Right lobe of liver (tissue), 6 donors: ENCODE data around the gene INPP4A. TPM values are rescaled to one million over a fixed set of nuclear protein-coding genes. Genes with fewer than 3 reads are reported as not detected.

ENCODE experiments used
- ATAC-seq, 4 donors: fragments of 200-7000 bp; cut with Tn5 transposase; one replicate each; pipeline ENCODE4 v1.9.1; 2020; ENCODE audit warnings: mild to moderate bottlenecking in 4 of 4, moderate library complexity in 4 of 4
- DNase-seq, 3 donors: peaks; one replicate each; pipeline ENCODE4 v3.0.0-alpha.2; 2020
- H3K27ac ChIP-seq, 3 donors: fragments of 200-600 bp; one replicate each; pipeline ENCODE4 v1.8.0; 2022
- H3K27me3 ChIP-seq, 2 donors: fragments of 200-600 bp; one replicate each; pipeline ENCODE4 v1.8.0; 2022
- H3K36me3 ChIP-seq, 4 donors: fragments of 200-600 bp; sonication (generic) in 1 of 4; one replicate each; pipeline versions ENCODE4 v1.5.1 to v1.8.0; 2017 to 2022; ENCODE audit warnings: control low read depth in 1 of 4
- H3K4me1 ChIP-seq, 4 donors: fragments of 200-600 bp; sonication (generic) in 1 of 4; one replicate each; pipeline versions ENCODE4 v1.5.1 to v1.8.0; 2017 to 2022; ENCODE audit warnings: control low read depth in 1 of 4
- H3K4me3 ChIP-seq, 3 donors: fragments of 200-600 bp; one replicate each; pipeline ENCODE4 v1.8.0; 2022
- H3K9me3 ChIP-seq, 4 donors: fragments of 200-600 bp; sonication (generic) in 1 of 4; one replicate each; pipeline versions ENCODE4 v1.5.1 to v1.8.0; 2017 to 2022; ENCODE audit warnings: control low read depth in 1 of 4
- CTCF ChIP-seq, 4 donors: fragments of 200-600 bp in 3 of 4; fragments of 450-650 bp in 1 of 4; IDR thresholded peaks; one replicate each; pipeline versions ENCODE4 v1.5.1 to v1.8.0; 2016 to 2022; ENCODE audit warnings: antibody characterized with exemption in 4 of 4, mild to moderate bottlenecking in 2 of 4
- POLR2A ChIP-seq: fragments of 450-650 bp; IDR thresholded peaks from one replicate; pipeline ENCODE4 v1.6.1; 2017; ENCODE audit warnings: antibody characterized with exemption, mild to moderate bottlenecking
- WGBS: methylation state at CpG from one replicate; pipeline ENCODE4 v1.1.6; 2018; ENCODE audit warnings: low coverage, low lambda C conversion rate; ENCODE audit not compliant: insufficient coverage; ENCODE audit errors: missing lambda C conversion rate; 5-methylcytosine and 5-hydroxymethylcytosine counted together
- intact Hi-C, 2 donors: fragments of 100-400 bp; cut with DNase I; formaldehyde crosslinking; loops; one replicate each; pipeline versions ENCODE4 v1.11.2 to v1.14.1; 2022
- total RNA-seq, 6 experiments: library from RNA; depleted of rRNA in 2 of 6; stranded (reverse); fragments of >200 nt in 2 of 6; fragmentation: NEBNext Ultra II Directional in 3 of 6; extraction: Animal tissue kit (Norgen Biotek cat#: 25700) in 3 of 6; gene quantifications; one replicate each; pipeline versions ENCODE4 v1.1.0 to v1.2.4, GENCODE V29; 2016 to 2023
- donor health status: DM: no; HTN: yes; CAD: no.
- donor health status: DM: no; HTN: no; CAD: no.
- donor health status: DM: no; HTN: no; CAD: no.
- donor health status: DM: no; HTN: yes; CAD: no.
- donor health status: DM: no; HTN: yes; CAD: no.

The INPP4A gene
- total RNA-seq, 6 experiments from 2014 or later, result 6.5 to 10.4 (median 8.0) TPM

- no peak overlapping the region for H3K27ac ChIP-seq
- ATAC-seq (no peak), DNase-seq (no peak)
- TF ChIP-seq POLR2A (no peak), CTCF (IDR thresholded peaks at IDR 0.05) (no peak)
- H3K27me3 ChIP-seq, result no peaks in the 10 kb centered on the region
- H3K9me3 ChIP-seq, result no peaks in the 10 kb centered on the region
- intact Hi-C loops, result no loop called here
- H3K4me1 ChIP-seq, result no peaks in the 10 kb centered on the region
- H3K36me3 ChIP-seq, result peaks cover 0 to 11% (median 1%) of the 10 kb centered on the region in 4 donors
- H3K4me3 ChIP-seq, result no peak overlapping the region
- WGBS, result 97% methylated on average over 4 of the region's 9 CpGs
Measured at GRCh38 chr2:98578231-98578630, 133.6 kb downstream of the INPP4A start.

- DNase-seq, result no peak
- intact Hi-C loops, result no loop called here
- H3K27ac ChIP-seq, result no peak overlapping the region
- no peaks in the 10 kb centered on the region for H3K27me3 ChIP-seq
- H3K4me3 ChIP-seq, result no peak overlapping the region
- ATAC-seq, result no peak
- TF ChIP-seq CTCF (IDR thresholded peaks at IDR 0.05), result no peak
- TF ChIP-seq POLR2A, result no peak
- peaks cover 0 to 4% (median 0%) of the 10 kb centered on the region in 4 donors for H3K4me1 ChIP-seq
- peaks cover 0 to 7% (median 1%) of the 10 kb centered on the region in 4 donors for H3K36me3 ChIP-seq
- no peaks in the 10 kb centered on the region for H3K9me3 ChIP-seq
- WGBS, result 100% methylated on average over 2 of the region's 7 CpGs
Measured at GRCh38 chr2:98579926-98580325, 135.3 kb downstream of the INPP4A start.

GRCh38 chr2:98580656-98581284, 136.1 kb downstream of the INPP4A start:
- no peak for TF ChIP-seq POLR2A
- no peak for TF ChIP-seq CTCF (IDR thresholded peaks at IDR 0.05)
- WGBS, result 88% methylated on average over 4 of the region's 10 CpGs
- intact Hi-C loops, result no loop called here
- peaks cover 0 to 4% (median 0%) of the 10 kb centered on the region in 4 donors for H3K4me1 ChIP-seq
- H3K4me3 ChIP-seq, result no peak overlapping the region
- no peak for DNase-seq
- ATAC-seq, result no peak
- peaks cover 0 to 7% (median 1%) of the 10 kb centered on the region in 4 donors for H3K36me3 ChIP-seq
- H3K27me3 ChIP-seq, result no peaks in the 10 kb centered on the region
- H3K27ac ChIP-seq, result no peak overlapping the region
- no peaks in the 10 kb centered on the region for H3K9me3 ChIP-seq

- Histone ChIP-seq H3K27ac (no peak overlapping the region), H3K4me1 (peaks cover 0 to 4% (median 0%) of the 10 kb centered on the region in 4 donors), H3K4me3 (no peak overlapping the region), H3K9me3 (no peaks in the 10 kb centered on the region), H3K36me3 (peaks cover 0 to 7% (median 1%) of the 10 kb centered on the region in 4 donors), H3K27me3 (no peaks in the 10 kb centered on the region)
- intact Hi-C loops, result no loop called here
- TF ChIP-seq CTCF (IDR thresholded peaks at IDR 0.05) (no peak), POLR2A (no peak)
- no peak for ATAC-seq
- no peak for DNase-seq
- WGBS, result 94% methylated on average over 7 of the region's 9 CpGs
Measured at GRCh38 chr2:98582523-98582922, 137.9 kb downstream of the INPP4A start.
